Activated CD8-positive, alpha-beta memory T cell treated with anti-CD3 and anti-CD28 coated beads, Interleukin-2, amount 50 U/mL, for 1 hour (primary cell): Measurements from ENCODE around the gene XPOT.
"Not testable (repeated sequence)": the region's sequence is repeated elsewhere in the genome, so short reads cannot be mapped to it uniquely, and the experiment has no call there.

Experiments
- DNase-seq: peaks from one replicate; pipeline ENCODE4 v3.0.0-alpha.2; 2020; ENCODE audit errors: extremely low read depth

The XPOT gene

GRCh38 chr12:64403707-64404469 is at the start of gene XPOT:
XPOT (plus strand) TSS chr12:64404392; CDS start chr12:64410036, 5,644 bp downstream.
- peak; percentile 75 for DNase-seq

GRCh38 chr12:64356209-64356608 is 48.0 kb upstream of the XPOT start:
- DNase-seq = not testable (repeated sequence)

GRCh38 chr12:64361173-64361572 is 43.0 kb upstream of the XPOT start:
- not testable (repeated sequence) for DNase-seq

GRCh38 chr12:64362721-64363305 is 41.4 kb upstream of the XPOT start:
- DNase-seq = no peak

- DNase-seq = no peak
Observed at GRCh38 chr12:64383675-64384074, 20.5 kb upstream of the XPOT start.

- DNase-seq = no peak
Observed at GRCh38 chr12:64385019-64385418, 19.2 kb upstream of the XPOT start.

- DNase-seq = no peak
Observed at GRCh38 chr12:64385468-64385867, 18.7 kb upstream of the XPOT start.

- DNase-seq = no peak
Observed at GRCh38 chr12:64387197-64387816, 16.9 kb upstream of the XPOT start.

GRCh38 chr12:64389154-64389553 is 15.0 kb upstream of the XPOT start:
- DNase-seq = no peak

GRCh38 chr12:64390275-64390851 is 13.8 kb upstream of the XPOT start, which contains the start of gene C12orf56:
C12orf56 (minus strand) TSS chr12:64390758; CDS start chr12:64390565, 193 bp downstream.
- DNase-seq = no peak

- DNase-seq = no peak
Observed at GRCh38 chr12:64392221-64392620, 12.0 kb upstream of the XPOT start.

- no peak for DNase-seq
Observed at GRCh38 chr12:64395739-64396138, 8.5 kb upstream of the XPOT start.

- no peak for DNase-seq
Observed at GRCh38 chr12:64400041-64400440, 4.2 kb upstream of the XPOT start.

- DNase-seq = no peak
Observed at GRCh38 chr12:64402181-64402580, 2.0 kb upstream of the XPOT start.

- no peak for DNase-seq
Observed at GRCh38 chr12:64404470-64405256, 471 bp downstream of the XPOT start.

- DNase-seq = no peak
Observed at GRCh38 chr12:64407342-64408223, 3.4 kb downstream of the XPOT start.

GRCh38 chr12:64411427-64411826 is 7.2 kb downstream of the XPOT start:
- no peak for DNase-seq

GRCh38 chr12:64412459-64412858 is 8.3 kb downstream of the XPOT start:
- no peak for DNase-seq

- DNase-seq = no peak
Observed at GRCh38 chr12:64413884-64414283, 9.7 kb downstream of the XPOT start.

GRCh38 chr12:64418209-64418608 is 14.0 kb downstream of the XPOT start:
- no peak for DNase-seq

GRCh38 chr12:64419696-64420095 is 15.5 kb downstream of the XPOT start:
- DNase-seq = no peak
